ENCODE data around the gene AK4.

Gene AK4

GRCh38 chr1:65276197-65276939, 128.4 kb downstream of the AK4 start:
- POLR2A ChIA-PET, result no interaction called here
- CTCF ChIA-PET, result interaction anchor here (0.6 to 1.0 kb wide), 2 partner anchors 34 to 40 kb away, joined by 3 to 10 read pairs; no protein-coding TSS in a partner anchor
- no peaks in the 10 kb centered on the region for H3K36me3 ChIP-seq (ENCODE audit: control insufficient read depth in 2 of 2, insufficient read depth in 1 of 2, low read length in 2 of 2)

More at GRCh38 chr1:65276197-65276939, 128.4 kb downstream of the AK4 start:
- TF ChIP-seq, protein P1, sequence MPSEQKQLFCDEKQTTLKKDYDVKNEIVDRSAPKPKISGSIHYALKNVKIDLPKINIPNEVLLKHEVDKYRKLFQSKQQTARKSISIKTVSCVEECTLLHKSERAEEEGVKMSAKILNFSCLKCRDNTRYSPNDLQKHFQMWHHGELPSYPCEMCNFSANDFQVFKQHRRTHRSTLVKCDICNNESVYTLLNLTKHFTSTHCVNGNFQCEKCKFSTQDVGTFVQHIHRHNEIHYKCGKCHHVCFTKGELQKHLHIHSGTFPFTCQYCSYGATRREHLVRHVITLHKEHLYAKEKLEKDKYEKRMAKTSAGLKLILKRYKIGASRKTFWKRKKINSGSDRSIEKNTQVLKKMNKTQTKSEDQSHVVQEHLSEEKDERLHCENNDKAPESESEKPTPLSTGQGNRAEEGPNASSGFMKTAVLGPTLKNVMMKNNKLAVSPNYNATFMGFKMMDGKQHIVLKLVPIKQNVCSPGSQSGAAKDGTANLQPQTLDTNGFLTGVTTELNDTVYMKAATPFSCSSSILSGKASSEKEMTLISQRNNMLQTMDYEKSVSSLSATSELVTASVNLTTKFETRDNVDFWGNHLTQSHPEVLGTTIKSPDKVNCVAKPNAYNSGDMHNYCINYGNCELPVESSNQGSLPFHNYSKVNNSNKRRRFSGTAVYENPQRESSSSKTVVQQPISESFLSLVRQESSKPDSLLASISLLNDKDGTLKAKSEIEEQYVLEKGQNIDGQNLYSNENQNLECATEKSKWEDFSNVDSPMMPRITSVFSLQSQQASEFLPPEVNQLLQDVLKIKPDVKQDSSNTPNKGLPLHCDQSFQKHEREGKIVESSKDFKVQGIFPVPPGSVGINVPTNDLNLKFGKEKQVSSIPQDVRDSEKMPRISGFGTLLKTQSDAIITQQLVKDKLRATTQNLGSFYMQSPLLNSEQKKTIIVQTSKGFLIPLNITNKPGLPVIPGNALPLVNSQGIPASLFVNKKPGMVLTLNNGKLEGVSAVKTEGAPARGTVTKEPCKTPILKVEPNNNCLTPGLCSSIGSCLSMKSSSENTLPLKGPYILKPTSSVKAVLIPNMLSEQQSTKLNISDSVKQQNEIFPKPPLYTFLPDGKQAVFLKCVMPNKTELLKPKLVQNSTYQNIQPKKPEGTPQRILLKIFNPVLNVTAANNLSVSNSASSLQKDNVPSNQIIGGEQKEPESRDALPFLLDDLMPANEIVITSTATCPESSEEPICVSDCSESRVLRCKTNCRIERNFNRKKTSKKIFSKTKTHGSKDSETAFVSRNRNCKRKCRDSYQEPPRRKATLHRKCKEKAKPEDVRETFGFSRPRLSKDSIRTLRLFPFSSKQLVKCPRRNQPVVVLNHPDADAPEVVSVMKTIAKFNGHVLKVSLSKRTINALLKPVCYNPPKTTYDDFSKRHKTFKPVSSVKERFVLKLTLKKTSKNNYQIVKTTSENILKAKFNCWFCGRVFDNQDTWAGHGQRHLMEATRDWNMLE (tag by site-specific recombination; conservative IDR thresholded peaks at IDR 0.05; ENCODE audit: low read depth), result no peak
- TF ChIP-seq KLF1 (tag by site-specific recombination; IDR thresholded peaks at IDR 0.05), result no peak
- no peak for TF ChIP-seq GFI1B (tag by site-specific recombination; IDR thresholded peaks at IDR 0.05)
- TF ChIP-seq, protein P2, sequence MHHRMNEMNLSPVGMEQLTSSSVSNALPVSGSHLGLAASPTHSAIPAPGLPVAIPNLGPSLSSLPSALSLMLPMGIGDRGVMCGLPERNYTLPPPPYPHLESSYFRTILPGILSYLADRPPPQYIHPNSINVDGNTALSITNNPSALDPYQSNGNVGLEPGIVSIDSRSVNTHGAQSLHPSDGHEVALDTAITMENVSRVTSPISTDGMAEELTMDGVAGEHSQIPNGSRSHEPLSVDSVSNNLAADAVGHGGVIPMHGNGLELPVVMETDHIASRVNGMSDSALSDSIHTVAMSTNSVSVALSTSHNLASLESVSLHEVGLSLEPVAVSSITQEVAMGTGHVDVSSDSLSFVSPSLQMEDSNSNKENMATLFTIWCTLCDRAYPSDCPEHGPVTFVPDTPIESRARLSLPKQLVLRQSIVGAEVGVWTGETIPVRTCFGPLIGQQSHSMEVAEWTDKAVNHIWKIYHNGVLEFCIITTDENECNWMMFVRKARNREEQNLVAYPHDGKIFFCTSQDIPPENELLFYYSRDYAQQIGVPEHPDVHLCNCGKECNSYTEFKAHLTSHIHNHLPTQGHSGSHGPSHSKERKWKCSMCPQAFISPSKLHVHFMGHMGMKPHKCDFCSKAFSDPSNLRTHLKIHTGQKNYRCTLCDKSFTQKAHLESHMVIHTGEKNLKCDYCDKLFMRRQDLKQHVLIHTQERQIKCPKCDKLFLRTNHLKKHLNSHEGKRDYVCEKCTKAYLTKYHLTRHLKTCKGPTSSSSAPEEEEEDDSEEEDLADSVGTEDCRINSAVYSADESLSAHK (tag by site-specific recombination; IDR thresholded peaks at IDR 0.05), result peak; percentile 85
- TF ChIP-seq, protein P3, sequence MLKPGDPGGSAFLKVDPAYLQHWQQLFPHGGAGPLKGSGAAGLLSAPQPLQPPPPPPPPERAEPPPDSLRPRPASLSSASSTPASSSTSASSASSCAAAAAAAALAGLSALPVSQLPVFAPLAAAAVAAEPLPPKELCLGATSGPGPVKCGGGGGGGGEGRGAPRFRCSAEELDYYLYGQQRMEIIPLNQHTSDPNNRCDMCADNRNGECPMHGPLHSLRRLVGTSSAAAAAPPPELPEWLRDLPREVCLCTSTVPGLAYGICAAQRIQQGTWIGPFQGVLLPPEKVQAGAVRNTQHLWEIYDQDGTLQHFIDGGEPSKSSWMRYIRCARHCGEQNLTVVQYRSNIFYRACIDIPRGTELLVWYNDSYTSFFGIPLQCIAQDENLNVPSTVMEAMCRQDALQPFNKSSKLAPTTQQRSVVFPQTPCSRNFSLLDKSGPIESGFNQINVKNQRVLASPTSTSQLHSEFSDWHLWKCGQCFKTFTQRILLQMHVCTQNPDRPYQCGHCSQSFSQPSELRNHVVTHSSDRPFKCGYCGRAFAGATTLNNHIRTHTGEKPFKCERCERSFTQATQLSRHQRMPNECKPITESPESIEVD (tag by site-specific recombination; IDR thresholded peaks at IDR 0.05), result 0 out of 2 replicates have a peak, but pooled peaks have one; percentile 17
- TF ChIP-seq ATF2 (tag by site-specific recombination; IDR thresholded peaks at IDR 0.05; ENCODE audit: low read depth), result peak; percentile 67; the same call in 1 of the 2 replicates
- peak; percentile 59; the same call in 1 of the 2 replicates for TF ChIP-seq GLIS1 (tag by site-specific recombination; IDR thresholded peaks at IDR 0.05)
- TF ChIP-seq SCRT2 (tag by site-specific recombination; IDR thresholded peaks at IDR 0.05), result peak; percentile 88
- Histone ChIP-seq H3K9me3 (ENCODE audit: control insufficient read depth, insufficient read depth, low read depth, low read length) (no peaks in the 10 kb centered on the region), H3K4me1 (ENCODE audit: control insufficient read depth, insufficient read depth, low read length) (no peaks in the 10 kb centered on the region), H3K27ac (ENCODE audit: extremely low read depth, low read depth, low read length) (no peak overlapping the region), H3K4me3 (ENCODE audit: low read depth, low read length) (no peak overlapping the region)

Measured in HEK293 (cell line).